Thyroid gland (tissue), 4 donors: ENCODE data around the gene MGP. TPM values are rescaled to one million over a fixed set of nuclear protein-coding genes. Genes with fewer than 3 reads are reported as not detected.

ENCODE experiments used
- DNase-seq, 2 donors: peaks; one replicate each; pipeline ENCODE4 v3.0.0-alpha.2; 2019
- H3K27ac ChIP-seq, 3 donors: fragments of 200-600 bp; sonication (generic); 1 replicate in 2 of 3; 2 replicates in 1 of 3; pipeline ENCODE4 v1.5.1; 2016 to 2019; ENCODE audit warnings: mild to moderate bottlenecking in 1 of 3, moderate library complexity in 1 of 3
- H3K27me3 ChIP-seq: fragments of 200-600 bp; sonication (generic); one replicate; pipeline ENCODE4 v1.5.1; 2019
- H3K36me3 ChIP-seq, 2 donors: fragments of 200-600 bp; sonication (generic); one replicate each; pipeline ENCODE4 v1.5.1; 2016 to 2019
- H3K4me1 ChIP-seq, 2 donors: fragments of 200-600 bp; sonication (generic); one replicate each; pipeline ENCODE4 v1.5.1; 2017 to 2019
- H3K4me3 ChIP-seq, 3 donors: fragments of 200-600 bp; sonication (generic); replicated peaks in 1 of 3; 1 replicate in 2 of 3; 2 replicates in 1 of 3; pipeline ENCODE4 v1.5.1; 2016; ENCODE audit warnings: mild to moderate bottlenecking in 1 of 3
- H3K9me3 ChIP-seq: fragments of 200-600 bp; sonication (generic); one replicate; pipeline ENCODE4 v1.5.1; 2017
- CTCF ChIP-seq, 6 experiments: fragments of 200-600 bp in 3 of 6; fragments of 450-650 bp in 3 of 6; sonication (generic) in 3 of 6; IDR thresholded peaks; one replicate each; pipeline ENCODE4 v1.5.1; 2016 to 2019; ENCODE audit warnings: antibody characterized with exemption in 6 of 6, mild to moderate bottlenecking in 2 of 6, inconsistent platforms in 1 of 6, moderate library complexity in 1 of 6
- POLR2A ChIP-seq, 2 donors: fragments of 450-650 bp; IDR thresholded peaks; one replicate each; pipeline ENCODE4 v1.6.1; 2017; ENCODE audit warnings: antibody characterized with exemption in 2 of 2, mild to moderate bottlenecking in 2 of 2, moderate library complexity in 1 of 2
- WGBS, 2 donors: methylation state at CpG; one replicate each; pipeline ENCODE4 v1.1.5; 2017; 5-methylcytosine and 5-hydroxymethylcytosine counted together
- intact Hi-C: fragments of 100-400 bp; cut with DNase I; formaldehyde crosslinking; loops from one replicate; pipeline ENCODE4 v1.15.1; 2023
- total RNA-seq, 4 donors: library from RNA; depleted of rRNA; stranded (reverse); fragments of >200 nt; gene quantifications; one replicate each; pipeline ENCODE4 v1.2.3, GENCODE V29; 2016

The MGP gene
- total RNA-seq, 4 donors from 2014 or later, result 319 to 1,014 (median 397) TPM

DNA sequence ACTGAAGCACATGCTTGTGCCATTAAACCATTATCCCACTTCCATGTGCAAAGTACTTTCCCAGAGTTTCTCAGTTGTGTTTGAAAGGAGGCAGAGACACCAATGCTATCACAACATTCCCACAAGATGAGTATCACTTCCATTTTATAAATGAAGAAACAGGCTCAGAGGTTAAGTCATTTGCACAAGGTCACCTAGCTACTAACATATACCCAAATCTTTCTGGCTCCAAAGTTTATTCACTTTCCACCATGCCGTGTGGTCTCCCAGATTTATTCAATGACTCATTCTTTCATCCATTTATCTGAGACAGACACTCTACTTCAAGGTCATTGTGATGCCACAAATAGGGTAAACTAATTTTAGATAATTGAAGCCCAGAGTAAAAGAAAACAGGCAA, 51.7 kb downstream of the MGP start:
- H3K9me3 ChIP-seq, result no peaks in the 10 kb centered on the region
- H3K4me3 ChIP-seq, result no peak overlapping the region
- H3K27ac ChIP-seq, result no peak overlapping the region
- H3K4me1 ChIP-seq, result no peaks in the 10 kb centered on the region
- TF ChIP-seq POLR2A (IDR thresholded peaks at IDR 0.05) (no peak), CTCF (IDR thresholded peaks at IDR 0.05) (no peak)
- H3K36me3 ChIP-seq, result no peaks in the 10 kb centered on the region
- 56 to 60% methylated on average over 1 of the region's 1 CpG for WGBS, 2 donors
- H3K27me3 ChIP-seq, result no peaks in the 10 kb centered on the region
- intact Hi-C loops, result no loop called here
- no peak for DNase-seq

DNA sequence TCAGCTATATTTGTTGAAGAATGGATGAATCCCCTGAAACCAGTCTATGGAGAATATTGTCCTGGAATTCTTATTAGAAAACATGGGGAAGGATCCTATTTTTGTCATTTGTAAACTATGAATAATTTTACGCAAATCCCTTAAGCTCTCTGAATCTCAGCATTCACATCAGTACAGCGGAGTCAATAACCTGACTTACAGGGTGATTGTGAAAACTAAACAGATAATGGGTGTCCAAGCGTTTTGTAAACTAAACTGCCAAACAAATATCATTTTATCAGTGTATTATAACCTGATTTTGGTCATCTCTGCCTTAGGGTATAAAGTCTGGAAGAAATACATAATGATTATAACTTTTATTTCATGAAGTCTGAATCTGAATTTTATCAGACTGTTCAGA, 52.3 kb downstream of the MGP start:
- no peaks in the 10 kb centered on the region for H3K9me3 ChIP-seq
- DNase-seq, result no peak
- no peaks in the 10 kb centered on the region for H3K27me3 ChIP-seq
- no peaks in the 10 kb centered on the region for H3K4me1 ChIP-seq
- WGBS, 2 donors, result 86 to 91% methylated on average over 3 of the region's 3 CpGs
- H3K36me3 ChIP-seq, result no peaks in the 10 kb centered on the region
- TF ChIP-seq CTCF (IDR thresholded peaks at IDR 0.05) (no peak), POLR2A (IDR thresholded peaks at IDR 0.05) (no peak)
- H3K27ac ChIP-seq, result no peak overlapping the region
- no peak overlapping the region for H3K4me3 ChIP-seq
- intact Hi-C loops, result no loop called here

Other genes starting within 250 kb of the MGP start
- gene GUCY2C, start 189.3 kb downstream of the MGP start, total RNA-seq, result not detected
- gene WBP11, start 82.4 kb downstream of the MGP start, total RNA-seq, result 10 to 100 TPM; 23.3 to 34.7 (median 29.6) TPM
- gene C12orf60, start 82.2 kb downstream of the MGP start, total RNA-seq, result 1 to 10 TPM in 1 of 4 donors, under 1 TPM in 3; 0.33 to 2.5 (median 0.73) TPM
- gene SMCO3, start 71.7 kb downstream of the MGP start, total RNA-seq, result 1 to 10 TPM in 1 of 4 donors, under 1 TPM in 2, not detected in 1; 0.83 to 1.3 (median 0.89) TPM
- gene ART4, start 42.3 kb downstream of the MGP start, total RNA-seq, result 10 to 100 TPM in 2 of 4 donors, 1 to 10 TPM in 2; 5.5 to 26.5 (median 10.8) TPM
- 10 to 100 TPM in 1 of 4 donors, 1 to 10 TPM in 1, under 1 TPM in 1, not detected in 1; 0.88 to 24.3 (median 5.0) TPM for gene ERP27, start 52.7 kb upstream of the MGP start, total RNA-seq
- gene ARHGDIB, start 75.7 kb upstream of the MGP start, total RNA-seq, result 100 to 1,000 TPM in 1 of 4 donors, 10 to 100 TPM in 3; 54.4 to 107 (median 65.9) TPM
- not detected for gene PDE6H, start 87.2 kb upstream of the MGP start, total RNA-seq